Stimulated activated CD4-positive, alpha-beta T cell treated with anti-CD3 and anti-CD28 coated beads, Interleukin-2, amount 100 ng/mL, for 24 hours (primary cell): ENCODE data around the gene TPPP.

ENCODE experiments used
- DNase-seq, 2 donors: peaks; one replicate each; pipeline ENCODE4 v3.0.0-alpha.2; 2020

TPPP gene

DNA sequence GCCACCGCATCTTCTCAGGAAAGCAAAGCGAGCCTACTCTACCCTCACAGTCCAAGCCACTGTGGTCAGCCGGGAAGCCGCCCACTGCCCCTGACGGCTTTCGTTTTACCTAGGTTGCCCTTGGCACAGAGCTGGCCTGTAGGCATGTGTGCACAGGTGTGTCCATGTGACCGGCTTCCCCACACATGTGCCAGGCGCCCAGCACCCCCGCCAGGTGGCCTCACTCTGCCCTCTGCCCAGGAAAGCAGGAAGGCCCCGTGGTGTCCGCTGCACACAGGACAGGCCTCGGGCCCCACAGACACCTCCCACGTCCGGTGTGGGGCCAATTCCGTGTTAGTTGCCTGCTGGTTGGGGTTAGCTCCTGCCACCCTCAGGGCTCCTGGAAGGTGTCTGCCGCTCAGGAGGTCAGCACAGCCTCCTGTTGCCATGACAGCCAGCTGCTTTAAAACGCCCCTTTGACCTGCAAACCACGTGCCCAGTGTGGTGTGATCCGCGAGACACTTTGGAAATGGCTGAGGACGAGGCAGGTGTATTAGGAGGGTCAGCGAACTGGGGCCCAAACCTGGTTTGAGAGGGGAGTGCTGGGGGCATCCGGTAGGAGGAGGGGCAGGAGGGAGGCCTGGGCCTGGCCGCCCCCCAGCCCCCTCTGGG, 28.7 kb downstream of the TPPP start:
- DNase-seq, result no peak

GRCh38 chr5:663436-664342, 29.5 kb downstream of the TPPP start:
- DNase-seq, result no peak

DNA sequence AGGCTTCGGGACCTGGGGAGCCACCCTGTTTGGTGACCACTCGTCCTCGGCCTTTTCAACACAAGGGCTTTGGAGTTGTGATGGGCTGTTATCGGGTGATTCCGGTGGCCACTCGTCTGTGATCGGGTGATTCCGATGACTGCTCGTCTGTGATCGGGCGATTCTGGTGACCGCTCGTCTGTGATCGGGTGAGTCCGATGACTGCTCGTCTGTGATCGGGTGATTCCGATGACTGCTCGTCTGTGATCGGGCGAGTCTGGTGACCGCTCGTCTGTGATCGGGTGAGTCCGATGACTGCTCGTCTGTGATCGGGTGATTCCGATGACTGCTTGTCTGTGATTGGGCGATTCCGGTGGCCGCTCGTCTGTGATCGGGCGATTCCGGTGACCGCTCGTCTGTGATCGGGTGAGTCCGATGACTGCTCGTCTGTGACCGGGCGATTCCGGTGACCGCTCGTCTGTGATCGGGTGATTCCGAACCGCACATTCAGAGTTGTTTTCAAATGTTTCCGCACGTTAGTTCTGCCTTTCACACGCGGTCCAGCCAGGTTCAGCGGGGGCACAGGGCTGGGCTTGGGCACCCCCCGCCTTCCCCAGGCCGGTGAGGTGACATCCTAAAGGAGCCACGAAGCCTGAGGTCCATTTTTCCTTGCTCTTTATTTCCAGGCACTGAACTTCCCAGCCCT, 30.3 kb downstream of the TPPP start:
- no peak for DNase-seq

DNA sequence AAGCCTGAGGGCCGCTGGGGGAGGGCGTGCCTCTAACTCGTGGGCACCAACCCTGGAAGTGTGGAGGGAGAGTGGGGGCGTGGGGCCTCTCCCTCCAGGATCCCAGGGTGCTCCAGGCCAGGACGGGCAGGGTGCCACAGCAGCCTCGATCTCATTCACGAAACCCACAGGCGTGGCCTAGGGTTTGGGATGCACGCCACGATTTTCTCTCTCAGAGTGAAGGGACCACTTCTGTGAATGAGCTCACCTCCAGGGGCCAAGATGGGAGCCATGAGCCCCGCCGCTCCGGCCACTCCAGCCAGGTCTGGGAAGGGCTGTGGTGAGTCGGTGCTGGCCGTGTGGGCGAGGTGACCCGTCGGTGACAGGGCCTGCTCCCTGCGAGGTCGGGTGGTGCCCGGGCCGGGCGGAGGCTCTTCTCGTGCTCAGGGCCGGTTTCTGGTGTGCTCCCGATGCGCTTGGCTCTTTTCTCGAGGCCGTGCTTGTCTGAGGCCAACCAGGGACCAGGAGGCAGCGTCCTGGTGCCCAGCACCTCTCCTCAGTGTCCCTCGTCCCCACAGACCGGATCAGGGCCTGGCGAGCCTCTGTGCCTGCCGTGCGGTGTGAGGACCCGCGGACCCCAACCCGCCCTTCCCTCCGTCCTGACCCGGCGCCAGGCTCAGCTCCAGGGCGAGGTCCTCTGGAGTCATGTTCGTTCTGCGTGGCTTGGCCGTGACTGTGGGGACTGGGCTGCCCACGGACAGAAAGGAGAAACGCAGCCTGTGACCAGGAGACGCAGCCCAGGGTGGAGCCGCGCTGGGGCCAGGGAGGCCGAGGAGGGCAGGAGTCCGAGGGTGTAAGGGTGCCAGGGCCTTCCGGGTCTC, 31.0 kb downstream of the TPPP start:
- no peak for DNase-seq

- DNase-seq, result no peak
Observed at GRCh38 chr5:660491-661030, 32.6 kb downstream of the TPPP start.

DNA sequence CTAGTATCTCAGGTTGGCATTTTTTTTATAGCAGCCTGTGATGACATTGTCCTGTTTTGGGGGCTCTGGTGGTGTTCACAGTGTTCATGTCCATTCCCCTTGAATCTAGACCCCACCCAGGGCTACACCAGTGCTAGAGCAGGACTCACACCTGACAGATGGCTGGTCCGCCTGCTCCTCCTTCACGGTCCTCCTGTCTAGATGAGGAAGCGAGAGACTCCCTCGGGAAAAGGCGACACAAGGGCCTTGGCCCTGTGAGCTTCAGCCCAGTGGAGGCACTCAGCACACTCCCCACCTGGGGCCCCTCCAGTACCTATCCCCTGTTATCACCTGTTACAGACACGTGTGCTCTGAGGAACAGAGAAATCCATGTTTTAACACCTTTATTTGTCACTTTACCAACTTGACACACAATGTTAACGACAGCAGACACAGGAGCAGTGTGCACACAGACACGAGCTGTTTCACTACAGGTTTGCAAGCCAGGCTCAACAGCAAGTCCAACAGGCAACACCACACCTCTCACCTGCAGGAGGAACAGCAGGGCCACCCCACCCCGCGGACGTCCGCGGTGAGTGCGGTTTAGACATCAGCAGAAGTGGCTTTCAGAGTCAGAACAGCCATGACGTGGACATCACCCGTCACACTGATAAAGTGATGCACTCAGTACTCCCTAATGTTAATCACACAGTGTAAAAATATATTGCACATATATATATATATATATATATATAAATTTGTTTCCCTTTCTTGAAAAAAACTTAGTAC, 33.5 kb downstream of the TPPP start:
- no peak for DNase-seq

DNA sequence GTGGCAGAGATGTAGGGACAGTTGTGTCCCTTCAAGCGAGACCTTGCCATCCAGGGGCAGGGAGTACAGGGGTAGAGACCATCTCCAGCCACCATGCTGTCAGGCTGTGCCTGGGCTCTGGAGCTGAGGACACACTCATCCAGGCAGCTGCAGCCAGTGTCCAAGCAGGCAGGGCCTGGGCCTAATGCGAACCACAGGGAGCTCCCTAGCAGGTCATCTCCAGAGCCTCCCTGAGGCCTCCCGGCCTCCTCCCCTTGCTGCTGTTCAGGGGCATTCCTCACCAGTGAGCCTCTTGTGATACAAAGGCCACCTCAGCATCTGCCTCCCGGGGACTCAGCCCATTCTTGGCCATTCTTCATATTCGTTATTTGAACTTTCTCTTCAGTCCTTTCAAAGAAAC, 35.0 kb downstream of the TPPP start:
- DNase-seq, result no peak

DNA sequence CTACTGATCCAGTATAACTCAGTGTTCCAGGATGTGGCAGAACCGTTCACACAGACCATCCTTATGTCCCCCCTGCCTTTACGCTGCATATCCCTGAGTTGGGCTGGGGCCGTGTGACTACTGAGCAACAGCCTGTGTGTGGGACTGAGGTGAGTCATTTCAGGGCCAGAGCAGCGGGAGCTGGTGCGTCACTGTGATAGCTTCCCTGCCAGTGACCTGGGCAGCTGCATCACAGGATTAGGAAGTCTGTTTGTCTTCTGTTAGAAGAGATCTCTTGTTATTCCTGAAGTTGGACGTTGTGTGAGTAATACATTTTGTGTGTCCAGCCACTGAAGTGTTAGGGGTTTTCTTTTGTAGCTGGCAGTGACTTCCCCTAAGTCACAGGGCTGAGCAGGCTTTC, 35.6 kb downstream of the TPPP start:
- no peak for DNase-seq

GRCh38 chr5:655406-655805, 37.7 kb downstream of the TPPP start:
- DNase-seq, result no peak

DNA sequence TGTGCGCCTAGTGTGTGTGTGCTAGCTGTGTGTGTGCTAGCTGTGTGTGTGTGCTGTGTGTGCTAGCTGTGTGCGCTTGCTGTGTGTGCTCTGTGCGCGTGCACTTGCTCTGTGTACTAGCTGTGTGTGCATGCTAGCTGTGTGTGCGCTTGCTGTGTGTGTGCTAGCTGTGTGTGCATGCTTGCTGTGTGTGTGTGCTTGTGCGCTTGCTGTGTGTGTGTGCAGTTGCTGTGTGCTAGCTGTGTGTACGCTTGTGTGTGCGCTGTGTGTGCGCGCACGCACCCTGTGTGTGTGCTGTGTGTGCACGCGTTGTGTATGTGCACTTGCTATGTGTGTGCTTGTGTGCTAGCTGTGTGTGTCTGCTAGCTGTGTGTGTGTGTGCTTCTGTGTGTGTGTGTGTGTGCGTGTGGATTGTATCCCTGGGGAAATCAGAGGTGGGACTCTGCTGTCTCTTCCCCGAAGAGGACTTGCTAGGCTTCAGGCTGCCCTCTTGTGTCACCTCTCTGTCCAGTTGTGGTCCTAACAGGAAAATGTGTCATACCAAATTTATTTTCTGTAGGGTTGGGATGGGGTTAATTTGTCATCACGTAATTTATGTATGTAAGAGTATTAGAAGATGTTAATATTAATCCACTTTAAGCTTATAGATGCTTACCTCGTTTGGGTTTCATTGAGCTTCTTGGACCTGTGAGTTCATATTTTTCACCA, 38.9 kb downstream of the TPPP start:
- DNase-seq, result no peak

DNA sequence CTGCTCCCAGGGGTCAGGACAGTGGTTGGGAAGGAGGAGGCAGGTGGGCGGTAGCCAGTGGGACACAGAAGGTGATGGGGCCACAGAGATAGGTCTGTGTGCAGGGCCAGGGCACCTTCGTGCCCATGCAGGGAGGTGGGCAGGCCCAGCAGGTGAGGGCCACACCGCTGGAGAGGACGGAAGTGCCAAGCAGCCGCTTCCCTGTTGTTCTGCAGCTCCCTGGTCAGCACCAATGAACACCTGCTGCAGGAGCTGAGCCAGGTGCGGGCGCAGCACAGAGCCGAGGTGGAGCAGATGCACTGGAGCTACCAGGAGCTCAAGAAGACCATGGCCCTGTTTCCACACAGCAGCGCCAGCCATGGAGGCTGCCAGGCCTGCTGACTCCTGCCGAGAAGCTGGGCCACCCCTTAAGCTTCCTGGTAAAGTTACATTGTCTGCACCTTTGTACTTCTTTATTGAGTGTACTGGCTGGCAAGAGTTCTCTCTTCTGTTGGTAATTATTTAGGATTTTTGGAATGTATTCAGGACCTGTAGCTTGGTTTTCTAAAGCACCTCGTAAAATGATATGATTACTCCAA, 40.3 kb downstream of the TPPP start:
- DNase-seq, result no peak

- no peak for DNase-seq
Observed at GRCh38 chr5:652023-652515, 41.1 kb downstream of the TPPP start.

GRCh38 chr5:651296-652022, 41.7 kb downstream of the TPPP start:
- DNase-seq, result no peak

DNA sequence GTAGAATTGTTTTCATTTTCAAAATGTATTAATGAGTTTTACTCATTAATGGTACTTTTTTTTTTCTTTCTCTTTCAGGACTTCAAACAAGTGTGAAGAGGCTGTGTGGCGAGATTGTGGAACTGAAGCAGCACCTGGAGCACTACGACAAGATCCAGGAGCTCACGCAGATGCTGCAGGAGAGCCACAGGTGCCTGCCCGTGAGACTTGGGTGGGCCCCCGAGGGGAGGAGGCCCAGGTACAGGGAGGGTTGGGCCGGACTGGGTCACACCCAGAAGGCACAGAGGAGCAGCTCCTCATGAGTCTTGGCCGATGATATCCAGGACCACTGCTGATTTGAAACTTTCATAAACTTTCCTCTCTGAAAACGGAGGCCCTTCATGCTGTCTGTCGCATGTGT, 45.4 kb downstream of the TPPP start:
- no peak for DNase-seq

DNA sequence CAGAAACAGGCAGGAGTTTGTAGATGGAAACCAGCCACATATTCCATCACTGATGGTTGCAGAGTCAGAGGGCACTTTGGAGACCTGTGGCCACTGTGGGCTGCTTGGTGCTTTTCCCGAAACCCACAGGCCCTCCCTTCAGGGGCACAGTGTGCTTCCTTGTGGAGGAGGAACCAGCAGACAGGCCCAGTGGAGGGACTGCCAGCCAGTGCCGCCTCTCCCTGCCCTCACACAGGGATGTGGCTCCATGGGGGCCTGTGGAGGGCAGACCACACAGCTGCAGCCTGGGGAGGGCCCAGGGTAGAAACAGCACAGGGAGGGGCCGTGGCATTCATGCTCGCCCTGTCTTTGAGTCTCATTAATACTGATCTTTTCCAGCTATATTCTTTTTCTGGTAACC, 45.8 kb downstream of the TPPP start:
- DNase-seq, result no peak

- DNase-seq, result no peak
Observed at GRCh38 chr5:646396-647201, 46.6 kb downstream of the TPPP start.

DNA sequence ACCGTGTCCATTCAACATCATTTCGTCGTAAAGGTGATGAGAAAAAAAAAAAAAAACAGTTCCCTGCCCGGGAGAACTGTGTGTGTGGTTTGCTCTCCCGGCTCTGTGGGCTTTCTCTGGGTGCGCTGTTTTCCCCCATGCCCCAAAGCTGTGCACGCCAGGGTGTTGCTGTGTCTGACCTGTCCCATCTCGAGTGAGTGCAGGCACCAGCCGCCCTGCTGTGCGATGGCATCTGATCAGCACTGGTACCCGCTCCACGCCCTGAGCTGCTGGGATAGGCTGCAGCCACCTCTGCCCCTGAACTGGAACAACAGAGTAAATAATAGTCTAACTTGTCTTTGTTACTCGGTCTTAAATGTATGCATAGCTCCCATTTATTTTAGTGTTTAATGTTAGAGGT, 47.7 kb downstream of the TPPP start:
- no peak for DNase-seq

- no peak for DNase-seq
Observed at GRCh38 chr5:644971-645370, 48.2 kb downstream of the TPPP start.

DNA sequence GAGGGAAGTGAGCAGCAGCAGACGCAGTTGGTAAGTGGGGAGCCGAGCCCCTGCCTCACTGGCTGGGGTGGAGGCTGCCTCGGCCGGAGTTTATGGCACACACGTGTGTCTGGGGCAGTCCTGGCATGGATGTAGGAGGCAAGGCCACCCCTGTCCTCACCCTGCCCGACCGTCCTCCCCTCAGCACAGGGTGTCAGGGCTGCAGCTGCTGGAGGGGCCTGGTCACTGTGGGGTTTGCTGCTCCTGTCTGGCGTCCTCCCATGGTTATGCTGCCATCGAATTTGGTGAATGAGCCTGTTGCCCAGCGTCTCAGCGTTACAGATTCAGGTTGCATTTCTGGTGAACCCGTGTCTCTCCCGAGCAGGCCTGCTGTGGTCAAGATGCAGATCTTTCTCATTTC, 48.6 kb downstream of the TPPP start:
- DNase-seq, result no peak
